Lung (tissue), 16 donors: ENCODE measurements around the gene RUSC2. TPM values are rescaled to one million over a fixed set of nuclear protein-coding genes. Genes with fewer than 3 reads are reported as not detected.

Experiments used
- ATAC-seq: fragments of 200-7000 bp; cut with Tn5 transposase; one replicate; pipeline ENCODE4 v1.9.1; 2020; ENCODE audit warnings: moderate number of reproducible peaks; ENCODE audit not compliant: insufficient read depth, low FRiP score
- DNase-seq, 3 donors: peaks; one replicate each; pipeline ENCODE4 v3.0.0-alpha.2; 2013 to 2017
- H3K27ac ChIP-seq, 2 donors: one replicate each; pipeline ENCODE4 v1.5.1; 2013; ENCODE audit warnings: mild to moderate bottlenecking in 2 of 2, moderate library complexity in 2 of 2, control low read depth in 1 of 2, inconsistent platforms in 1 of 2, low read depth in 1 of 2, low read length in 1 of 2
- H3K27me3 ChIP-seq, 3 donors: one replicate each; pipeline ENCODE4 v1.5.1; 2013; ENCODE audit warnings: low read length in 2 of 3; ENCODE audit not compliant: control insufficient read depth in 3 of 3, insufficient read depth in 3 of 3
- H3K36me3 ChIP-seq, 4 donors: one replicate each; pipeline ENCODE4 v1.5.1; 2013; ENCODE audit warnings: low read length in 4 of 4, mild to moderate bottlenecking in 1 of 4, moderate library complexity in 1 of 4; ENCODE audit not compliant: control insufficient read depth in 4 of 4, insufficient read depth in 4 of 4
- H3K4me1 ChIP-seq, 5 donors: one replicate each; pipeline ENCODE4 v1.5.1; 2013; ENCODE audit warnings: low read length in 5 of 5, mild to moderate bottlenecking in 2 of 5, moderate library complexity in 1 of 5; ENCODE audit not compliant: control insufficient read depth in 5 of 5, insufficient read depth in 5 of 5
- H3K4me3 ChIP-seq: one replicate; pipeline ENCODE4 v1.5.1; 2013; ENCODE audit warnings: mild to moderate bottlenecking, control low read depth, moderate library complexity
- H3K9ac ChIP-seq, 2 donors: one replicate each; pipeline ENCODE4 v1.5.1; 2013; ENCODE audit warnings: low read length in 2 of 2, control low read depth in 1 of 2; ENCODE audit not compliant: insufficient read depth in 1 of 2
- H3K9me3 ChIP-seq, 4 donors: one replicate each; pipeline ENCODE4 v1.5.1; 2013; ENCODE audit warnings: low read length in 3 of 4, mild to moderate bottlenecking in 1 of 4, moderate library complexity in 1 of 4; ENCODE audit not compliant: control insufficient read depth in 4 of 4, insufficient read depth in 3 of 4
- CTCF ChIP-seq: IDR thresholded peaks from 2 replicates; pipeline ENCODE4 v1.5.1; 2012; ENCODE audit warnings: mild to moderate bottlenecking; ENCODE audit errors: control extremely low read depth, extremely low read depth
- WGBS, 2 donors: extraction: QIAGEN DNeasy Blood & Tissue Kit; methylation state at CpG; one replicate each; pipeline ENCODE4 v1.1.7; 2013; 5-methylcytosine and 5-hydroxymethylcytosine counted together
- long read RNA-seq, 5 donors: transcript quantifications; one replicate each; lab custom pipeline, GENCODE V29; 2026
- polyA plus RNA-seq, 2 donors: library from polyadenylated mRNA; stranded (reverse); fragments of 200-250 nt; gene quantifications; one replicate each; pipeline ENCODE4 v1.2.1, GENCODE V29; 2013
- total RNA-seq, 2 donors: library from RNA; depleted of rRNA in 1 of 2; stranded (reverse); fragments of >200 nt in 1 of 2; gene quantifications; one replicate each; pipeline ENCODE4 v1.2.1, GENCODE V29; 2014 to 2021
- donor health status: control.
- donor health status: control.
- donor health status: Bipolar disorder and iron deficiency.
- donor health status: healthy.
- donor health status: DM: yes; HTN: yes; CAD: no.

Gene RUSC2
- total RNA-seq (10 to 100 TPM; 12.2 to 25.7 TPM), polyA plus RNA-seq (10 to 100 TPM; 12.8 to 16.6 TPM)
- long read RNA-seq, donor 1, partial matches to known transcripts, result 5 of 6 reads
- long read RNA-seq, donor 1, other reads (novel, unspliced or antisense), result 0 of 6 reads
- long read RNA-seq, donor 2, result 0 reads
- long read RNA-seq, donor 3, partial matches to known transcripts, result 9 of 11 reads
- long read RNA-seq, donor 3, other reads (novel, unspliced or antisense), result 0 of 11 reads
- long read RNA-seq, donor 4, partial matches to known transcripts, result 13 of 15 reads
- long read RNA-seq, donor 4, other reads (novel, unspliced or antisense), result 0 of 15 reads
- long read RNA-seq, donor 5, full-length matches to known transcripts, result 3 of 10 reads
- long read RNA-seq, donor 5, partial matches to known transcripts, result 7 of 10 reads
- long read RNA-seq, donor 5, other reads (novel, unspliced or antisense), result 0 of 10 reads

- Histone ChIP-seq H3K36me3 (no peaks in the 10 kb centered on the region), H3K4me3 (peak within 1 kb of the TSS; percentile 89), H3K9ac (peak within 1 kb of the TSS; percentile 76 to 81), H3K4me1 (peaks cover 0 to 15% (median 8%) of the 10 kb centered on the region in 5 donors), H3K27me3 (no peaks in the 10 kb centered on the region), H3K27ac (peak within 1 kb of the TSS; percentile 95 to 98), H3K9me3 (no peaks in the 10 kb centered on the region)
- 1% methylated on average over 65 to 71 of the region's 71 CpGs for WGBS, 2 donors
- ATAC-seq, result peak; percentile 88
- no peak for TF ChIP-seq CTCF
- peak; percentile 91 to 94 (median 92) for DNase-seq
Measured at GRCh38 chr9:35489313-35490154, at the start of gene RUSC2. Gene RUSC2 (plus strand): TSS chr9:35490111. CDS start chr9:35546522, 56,411 bp downstream.

GRCh38 chr9:35446012-35446411, 43.9 kb upstream of the RUSC2 start:
- Histone ChIP-seq H3K4me1 (no peaks in the 10 kb centered on the region), H3K27ac (no peak overlapping the region), H3K9me3 (no peaks in the 10 kb centered on the region), H3K36me3 (no peaks in the 10 kb centered on the region), H3K27me3 (peaks cover 0 to 3% (median 0%) of the 10 kb centered on the region in 3 donors), H3K4me3 (no peak overlapping the region), H3K9ac (no peak overlapping the region)
- no peak for TF ChIP-seq CTCF
- 77 to 90% methylated on average over 3 of the region's 3 CpGs for WGBS, 2 donors
- peak in 1 of 3 donors; percentile 14 for DNase-seq
- no peak for ATAC-seq

- no peak overlapping the region for H3K27ac ChIP-seq
- TF ChIP-seq CTCF, result no peak
- no peak for ATAC-seq
Measured at GRCh38 chr9:35448496-35448895, 41.4 kb upstream of the RUSC2 start.

More at GRCh38 chr9:35448496-35448895, 41.4 kb upstream of the RUSC2 start:
- Histone ChIP-seq H3K36me3 (no peaks in the 10 kb centered on the region), H3K4me1 (no peaks in the 10 kb centered on the region), H3K27me3 (peaks cover 0 to 3% (median 0%) of the 10 kb centered on the region in 3 donors), H3K9me3 (peaks cover 0 to 2% (median 0%) of the 10 kb centered on the region in 4 donors), H3K9ac (no peak overlapping the region), H3K4me3 (no peak overlapping the region)
- WGBS, 2 donors, result 67 to 77% methylated on average over 1 of the region's 1 CpG
- peak in 1 of 3 donors; percentile 14 for DNase-seq
